ENCODE data around the gene RTP1.
"Not testable (repeated sequence)": the region's sequence is repeated elsewhere in the genome, so short reads cannot be mapped to it uniquely, and the experiment has no call there.

RTP1 gene

GRCh38 chr3:187196573-187197334, 532 bp upstream of the RTP1 start:
- no peak for DNase-seq (ENCODE audit: low read depth in 4 of 4, low spot score in 1 of 4)

GRCh38 chr3:187198490-187198889, 1.2 kb downstream of the RTP1 start:
- no peak for DNase-seq (ENCODE audit: low read depth in 4 of 4, low spot score in 1 of 4)

- DNase-seq (ENCODE audit: low read depth in 4 of 4, low spot score in 1 of 4), result not testable (repeated sequence)
These were observed 2.3 kb downstream of the RTP1 start for GRCh38 chr3:187199463-187200050.

- no peak for DNase-seq (ENCODE audit: low read depth in 4 of 4, low spot score in 1 of 4)
These were observed 8.4 kb downstream of the RTP1 start for GRCh38 chr3:187205683-187206082.

- DNase-seq (ENCODE audit: low read depth in 4 of 4, low spot score in 1 of 4), result no peak
These were observed 9.8 kb downstream of the RTP1 start for GRCh38 chr3:187207062-187207461.

GRCh38 chr3:187207624-187208023, 10.3 kb downstream of the RTP1 start:
- no peak for DNase-seq (ENCODE audit: low read depth in 4 of 4, low spot score in 1 of 4)

- DNase-seq (ENCODE audit: low read depth in 4 of 4, low spot score in 1 of 4), result no peak
These were observed 10.9 kb downstream of the RTP1 start for GRCh38 chr3:187208159-187208558.

GRCh38 chr3:187209491-187209890, 12.2 kb downstream of the RTP1 start:
- no peak for DNase-seq (ENCODE audit: low read depth in 4 of 4, low spot score in 1 of 4)

- DNase-seq (ENCODE audit: low read depth in 4 of 4, low spot score in 1 of 4), result no peak
These were observed 12.8 kb downstream of the RTP1 start for GRCh38 chr3:187210091-187210490.

- DNase-seq (ENCODE audit: low read depth in 4 of 4, low spot score in 1 of 4), result no peak
These were observed 13.4 kb downstream of the RTP1 start for GRCh38 chr3:187210545-187211327.

GRCh38 chr3:187211532-187212195, 14.4 kb downstream of the RTP1 start:
- DNase-seq (ENCODE audit: low read depth in 4 of 4, low spot score in 1 of 4), result no peak

- no peak for DNase-seq (ENCODE audit: low read depth in 4 of 4, low spot score in 1 of 4)
These were observed 14.9 kb downstream of the RTP1 start for GRCh38 chr3:187212196-187212545.

- DNase-seq (ENCODE audit: low read depth in 4 of 4, low spot score in 1 of 4), result no peak
These were observed 15.4 kb downstream of the RTP1 start for GRCh38 chr3:187212705-187213104.

GRCh38 chr3:187213616-187214015, 16.3 kb downstream of the RTP1 start:
- no peak for DNase-seq (ENCODE audit: low read depth in 4 of 4, low spot score in 1 of 4)

- DNase-seq (ENCODE audit: low read depth in 4 of 4, low spot score in 1 of 4), result no peak
These were observed 18.2 kb downstream of the RTP1 start for GRCh38 chr3:187215460-187215859.

GRCh38 chr3:187222801-187223200, 25.5 kb downstream of the RTP1 start:
- DNase-seq (ENCODE audit: low read depth in 4 of 4, low spot score in 1 of 4), result no peak

GRCh38 chr3:187223799-187224198, 26.5 kb downstream of the RTP1 start:
- DNase-seq (ENCODE audit: low read depth in 4 of 4, low spot score in 1 of 4), result no peak

- no peak for DNase-seq (ENCODE audit: low read depth in 4 of 4, low spot score in 1 of 4)
These were observed 30.5 kb downstream of the RTP1 start for GRCh38 chr3:187227658-187228258.

- no peak for DNase-seq (ENCODE audit: low read depth in 4 of 4, low spot score in 1 of 4)
These were observed 31.5 kb downstream of the RTP1 start for GRCh38 chr3:187228740-187229139.

- DNase-seq (ENCODE audit: low read depth in 4 of 4, low spot score in 1 of 4), result no peak
These were observed 32.7 kb downstream of the RTP1 start for GRCh38 chr3:187230011-187230410.

- DNase-seq (ENCODE audit: low read depth in 4 of 4, low spot score in 1 of 4), result no peak
These were observed 39.7 kb downstream of the RTP1 start for GRCh38 chr3:187236962-187237361.

Data from stimulated activated CD4-positive, alpha-beta T cell treated with anti-CD3 and anti-CD28 coated beads, Interleukin-1b, Interleukin-23, amount 100 ng/mL, for 24 hours (primary cell).